Measurements from ENCODE around the gene PLB1.

DNA sequence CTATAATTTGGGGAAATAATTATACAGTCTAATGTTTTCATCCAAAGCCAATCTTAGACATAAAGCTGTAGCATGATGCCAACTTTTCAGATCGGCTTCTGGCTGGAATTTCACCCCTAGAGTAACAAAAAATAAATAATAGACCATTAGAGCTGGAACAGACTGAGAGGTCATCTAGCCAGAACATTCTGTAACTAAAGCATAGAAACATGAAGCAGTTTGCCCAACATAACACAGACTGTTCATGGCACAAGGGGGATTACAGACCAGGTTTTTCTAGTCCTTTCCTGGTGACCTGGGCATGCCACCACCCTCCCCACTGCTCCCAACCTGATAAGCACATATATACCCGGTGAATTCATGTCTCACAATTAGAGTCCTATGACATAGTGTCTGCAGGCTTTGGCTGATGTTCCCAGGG, 139.3 kb downstream of the PLB1 start:
- TF ChIP-seq, protein P1, sequence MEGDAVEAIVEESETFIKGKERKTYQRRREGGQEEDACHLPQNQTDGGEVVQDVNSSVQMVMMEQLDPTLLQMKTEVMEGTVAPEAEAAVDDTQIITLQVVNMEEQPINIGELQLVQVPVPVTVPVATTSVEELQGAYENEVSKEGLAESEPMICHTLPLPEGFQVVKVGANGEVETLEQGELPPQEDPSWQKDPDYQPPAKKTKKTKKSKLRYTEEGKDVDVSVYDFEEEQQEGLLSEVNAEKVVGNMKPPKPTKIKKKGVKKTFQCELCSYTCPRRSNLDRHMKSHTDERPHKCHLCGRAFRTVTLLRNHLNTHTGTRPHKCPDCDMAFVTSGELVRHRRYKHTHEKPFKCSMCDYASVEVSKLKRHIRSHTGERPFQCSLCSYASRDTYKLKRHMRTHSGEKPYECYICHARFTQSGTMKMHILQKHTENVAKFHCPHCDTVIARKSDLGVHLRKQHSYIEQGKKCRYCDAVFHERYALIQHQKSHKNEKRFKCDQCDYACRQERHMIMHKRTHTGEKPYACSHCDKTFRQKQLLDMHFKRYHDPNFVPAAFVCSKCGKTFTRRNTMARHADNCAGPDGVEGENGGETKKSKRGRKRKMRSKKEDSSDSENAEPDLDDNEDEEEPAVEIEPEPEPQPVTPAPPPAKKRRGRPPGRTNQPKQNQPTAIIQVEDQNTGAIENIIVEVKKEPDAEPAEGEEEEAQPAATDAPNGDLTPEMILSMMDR (IDR thresholded peaks at IDR 0.05) = no peak
- TF ChIP-seq, protein P2, sequence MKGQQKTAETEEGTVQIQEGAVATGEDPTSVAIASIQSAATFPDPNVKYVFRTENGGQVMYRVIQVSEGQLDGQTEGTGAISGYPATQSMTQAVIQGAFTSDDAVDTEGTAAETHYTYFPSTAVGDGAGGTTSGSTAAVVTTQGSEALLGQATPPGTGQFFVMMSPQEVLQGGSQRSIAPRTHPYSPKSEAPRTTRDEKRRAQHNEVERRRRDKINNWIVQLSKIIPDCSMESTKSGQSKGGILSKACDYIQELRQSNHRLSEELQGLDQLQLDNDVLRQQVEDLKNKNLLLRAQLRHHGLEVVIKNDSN (CRISPR knock-in tag; IDR thresholded peaks at IDR 0.05) = no peak
- TF ChIP-seq, protein P3, sequence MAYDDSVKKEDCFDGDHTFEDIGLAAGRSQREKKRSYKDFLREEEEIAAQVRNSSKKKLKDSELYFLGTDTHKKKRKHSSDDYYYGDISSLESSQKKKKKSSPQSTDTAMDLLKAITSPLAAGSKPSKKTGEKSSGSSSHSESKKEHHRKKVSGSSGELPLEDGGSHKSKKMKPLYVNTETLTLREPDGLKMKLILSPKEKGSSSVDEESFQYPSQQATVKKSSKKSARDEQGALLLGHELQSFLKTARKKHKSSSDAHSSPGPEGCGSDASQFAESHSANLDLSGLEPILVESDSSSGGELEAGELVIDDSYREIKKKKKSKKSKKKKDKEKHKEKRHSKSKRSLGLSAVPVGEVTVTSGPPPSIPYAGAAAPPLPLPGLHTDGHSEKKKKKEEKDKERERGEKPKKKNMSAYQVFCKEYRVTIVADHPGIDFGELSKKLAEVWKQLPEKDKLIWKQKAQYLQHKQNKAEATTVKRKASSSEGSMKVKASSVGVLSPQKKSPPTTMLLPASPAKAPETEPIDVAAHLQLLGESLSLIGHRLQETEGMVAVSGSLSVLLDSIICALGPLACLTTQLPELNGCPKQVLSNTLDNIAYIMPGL (CRISPR knock-in tag; IDR thresholded peaks at IDR 0.05) = no peak
- TF ChIP-seq TP53 (CRISPR knock-in tag; IDR thresholded peaks at IDR 0.05) = no peak
- no peak for TF ChIP-seq SP1 (CRISPR knock-in tag; conservative IDR thresholded peaks at IDR 0.05)
- TF ChIP-seq, protein P4, sequence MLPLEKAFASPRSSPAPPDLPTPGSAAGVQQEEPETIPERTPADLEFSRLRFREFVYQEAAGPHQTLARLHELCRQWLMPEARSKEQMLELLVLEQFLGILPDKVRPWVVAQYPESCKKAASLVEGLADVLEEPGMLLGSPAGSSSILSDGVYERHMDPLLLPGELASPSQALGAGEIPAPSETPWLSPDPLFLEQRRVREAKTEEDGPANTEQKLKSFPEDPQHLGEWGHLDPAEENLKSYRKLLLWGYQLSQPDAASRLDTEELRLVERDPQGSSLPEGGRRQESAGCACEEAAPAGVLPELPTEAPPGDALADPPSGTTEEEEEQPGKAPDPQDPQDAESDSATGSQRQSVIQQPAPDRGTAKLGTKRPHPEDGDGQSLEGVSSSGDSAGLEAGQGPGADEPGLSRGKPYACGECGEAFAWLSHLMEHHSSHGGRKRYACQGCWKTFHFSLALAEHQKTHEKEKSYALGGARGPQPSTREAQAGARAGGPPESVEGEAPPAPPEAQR (CRISPR knock-in tag; IDR thresholded peaks at IDR 0.05) = no peak
